GM12801 (cell line): ENCODE data around the gene NFAM1.

Experiments used
- TF ChIP-seq, protein P1 (sequence below): IDR thresholded peaks from one replicate; pipeline ENCODE4 v1.5.1; 2011; ENCODE audit warnings: control low read depth; ENCODE audit not compliant: insufficient read length; ENCODE audit errors: extremely low read depth

NFAM1 gene

DNA sequence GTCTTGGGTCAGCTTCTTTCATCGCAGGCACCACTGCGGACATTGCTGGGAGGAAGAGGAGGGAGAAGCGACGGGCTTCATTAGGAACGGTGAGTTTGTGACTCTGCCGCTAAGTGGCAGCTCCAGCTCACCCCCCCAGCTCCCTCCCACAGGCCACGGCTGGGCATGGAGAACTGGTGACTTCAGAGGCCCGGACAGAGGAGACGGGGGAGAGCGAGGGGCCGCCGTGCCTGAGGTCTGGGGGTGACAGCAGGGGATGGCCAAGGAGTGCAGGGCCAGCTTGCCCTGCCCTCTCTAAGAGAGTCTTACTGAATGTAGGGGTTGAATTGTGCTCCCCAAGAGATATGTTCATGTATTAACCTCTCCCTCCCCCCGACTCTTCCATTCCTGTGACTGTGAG lies 13.9 kb upstream of the NFAM1 start:
- TF ChIP-seq, protein P1, sequence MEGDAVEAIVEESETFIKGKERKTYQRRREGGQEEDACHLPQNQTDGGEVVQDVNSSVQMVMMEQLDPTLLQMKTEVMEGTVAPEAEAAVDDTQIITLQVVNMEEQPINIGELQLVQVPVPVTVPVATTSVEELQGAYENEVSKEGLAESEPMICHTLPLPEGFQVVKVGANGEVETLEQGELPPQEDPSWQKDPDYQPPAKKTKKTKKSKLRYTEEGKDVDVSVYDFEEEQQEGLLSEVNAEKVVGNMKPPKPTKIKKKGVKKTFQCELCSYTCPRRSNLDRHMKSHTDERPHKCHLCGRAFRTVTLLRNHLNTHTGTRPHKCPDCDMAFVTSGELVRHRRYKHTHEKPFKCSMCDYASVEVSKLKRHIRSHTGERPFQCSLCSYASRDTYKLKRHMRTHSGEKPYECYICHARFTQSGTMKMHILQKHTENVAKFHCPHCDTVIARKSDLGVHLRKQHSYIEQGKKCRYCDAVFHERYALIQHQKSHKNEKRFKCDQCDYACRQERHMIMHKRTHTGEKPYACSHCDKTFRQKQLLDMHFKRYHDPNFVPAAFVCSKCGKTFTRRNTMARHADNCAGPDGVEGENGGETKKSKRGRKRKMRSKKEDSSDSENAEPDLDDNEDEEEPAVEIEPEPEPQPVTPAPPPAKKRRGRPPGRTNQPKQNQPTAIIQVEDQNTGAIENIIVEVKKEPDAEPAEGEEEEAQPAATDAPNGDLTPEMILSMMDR = no peak

DNA sequence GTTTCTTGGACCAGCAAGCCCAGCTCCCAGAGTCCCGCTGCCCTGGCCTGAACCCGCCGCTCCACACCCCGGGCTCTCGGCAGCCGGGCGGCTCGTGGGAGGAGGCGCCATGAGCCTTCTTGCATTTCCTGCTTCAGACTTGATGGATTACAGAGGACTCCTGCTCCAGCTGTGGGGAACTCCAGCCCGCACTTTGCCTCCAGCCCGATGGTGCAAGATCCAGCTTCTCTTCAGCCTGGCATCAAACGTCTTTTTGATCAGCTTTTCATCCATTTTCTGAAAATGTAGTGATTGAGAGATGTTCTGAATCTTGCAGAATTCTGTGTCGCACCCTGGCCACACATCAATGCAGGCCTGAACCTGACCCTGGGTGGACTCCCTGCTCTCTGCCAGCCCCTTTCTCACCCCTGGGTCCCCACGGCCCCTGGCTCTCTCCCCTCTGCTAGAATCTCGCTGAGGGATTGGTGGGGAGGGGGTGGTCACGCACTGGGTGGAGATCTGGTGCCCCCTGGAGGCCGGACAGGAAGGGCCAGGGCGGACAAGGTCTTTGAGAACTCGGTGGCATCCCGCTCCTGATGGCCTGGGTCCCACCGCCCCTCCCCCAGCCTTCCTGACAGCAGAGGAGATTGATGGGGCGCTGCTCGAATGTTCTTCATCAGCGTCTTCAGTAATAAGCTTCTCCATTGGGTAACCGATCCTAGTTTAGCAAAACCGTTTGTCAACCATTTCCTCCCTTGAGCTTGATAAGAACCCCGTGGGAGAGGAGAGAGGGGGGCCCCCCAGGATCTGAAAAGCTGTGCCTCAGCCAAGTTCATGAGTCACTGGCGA lies 12.1 kb upstream of the NFAM1 start:
- TF ChIP-seq, protein P1 = no peak

DNA sequence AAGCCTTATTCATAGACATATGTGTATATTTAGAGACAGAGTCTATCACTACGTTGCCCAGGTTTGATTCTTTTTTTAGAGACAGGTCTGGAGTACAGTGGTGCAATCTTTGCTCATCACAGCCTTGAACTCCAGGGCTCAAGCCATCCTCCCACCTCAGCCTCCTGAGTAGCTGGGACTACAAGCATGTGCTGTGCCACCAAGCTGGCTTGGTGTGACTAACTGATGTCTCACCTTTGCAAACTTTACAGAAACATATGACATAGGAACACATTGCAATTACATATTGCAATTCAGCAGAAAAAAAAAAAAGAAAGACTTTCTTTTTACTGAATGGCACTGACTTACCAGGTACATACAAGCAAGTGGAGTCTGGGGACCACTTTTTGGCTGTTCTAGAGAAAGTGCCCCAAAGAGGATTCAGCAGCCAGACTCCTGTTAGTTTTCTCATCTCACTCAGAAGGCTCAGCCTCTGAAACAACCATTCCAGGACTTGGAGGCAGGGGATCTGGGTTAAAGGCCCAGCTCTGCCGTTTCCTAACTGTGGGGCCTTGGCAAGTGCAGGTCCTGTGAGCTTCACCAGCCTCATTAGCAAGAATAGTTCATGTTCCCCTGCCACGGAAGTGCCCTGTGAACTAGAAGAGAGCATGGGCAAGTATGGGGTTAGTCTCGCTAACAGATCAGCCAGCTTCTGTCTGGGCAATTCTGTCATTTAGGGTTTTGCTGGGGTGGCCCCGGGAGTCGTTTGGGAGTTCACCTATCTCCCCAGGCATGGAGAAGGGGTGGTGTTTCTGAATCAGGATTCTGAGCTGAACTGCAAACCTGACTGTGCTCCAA lies 11.3 kb upstream of the NFAM1 start:
- TF ChIP-seq, protein P1 = no peak

DNA sequence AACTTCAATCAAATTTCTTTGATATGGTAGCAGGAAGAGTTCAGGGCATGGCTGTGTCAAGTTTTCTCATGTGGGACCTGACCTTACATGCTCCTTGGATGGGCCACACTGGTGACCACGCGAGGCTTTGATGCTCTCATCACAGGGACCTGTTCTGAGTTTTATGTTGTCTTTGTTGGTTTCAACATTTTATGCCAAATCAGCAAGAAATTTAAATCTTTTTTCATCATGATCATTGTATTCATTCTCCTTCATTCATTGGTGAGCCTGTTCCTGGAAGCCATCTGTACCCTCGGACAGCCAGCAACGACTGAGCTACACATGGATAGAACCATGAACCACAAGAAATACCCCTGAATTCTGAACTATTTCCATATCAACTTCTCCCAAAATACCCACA lies 10.5 kb upstream of the NFAM1 start:
- TF ChIP-seq, protein P1 = no peak

DNA sequence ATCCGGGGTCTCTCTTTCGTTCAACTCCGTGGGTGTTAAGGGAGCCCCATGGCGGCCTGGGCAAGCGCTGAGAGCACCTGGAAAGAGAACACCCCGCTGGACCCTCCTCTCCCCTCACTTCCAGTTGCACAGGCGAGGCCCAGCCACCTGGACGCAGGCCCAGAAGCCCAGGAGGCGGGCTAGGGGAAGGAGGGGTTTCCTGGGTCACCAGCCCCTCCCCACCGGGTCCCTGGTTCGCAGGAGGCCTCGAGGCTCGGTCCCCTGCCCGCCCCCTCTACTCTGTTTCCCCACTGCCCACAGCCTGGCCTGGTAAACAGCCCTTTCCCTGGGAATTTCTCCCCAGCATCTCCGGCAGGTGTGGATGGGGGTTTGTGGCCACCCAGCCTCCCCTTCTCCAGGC lies 8.5 kb upstream of the NFAM1 start:
- TF ChIP-seq, protein P1 = no peak

DNA sequence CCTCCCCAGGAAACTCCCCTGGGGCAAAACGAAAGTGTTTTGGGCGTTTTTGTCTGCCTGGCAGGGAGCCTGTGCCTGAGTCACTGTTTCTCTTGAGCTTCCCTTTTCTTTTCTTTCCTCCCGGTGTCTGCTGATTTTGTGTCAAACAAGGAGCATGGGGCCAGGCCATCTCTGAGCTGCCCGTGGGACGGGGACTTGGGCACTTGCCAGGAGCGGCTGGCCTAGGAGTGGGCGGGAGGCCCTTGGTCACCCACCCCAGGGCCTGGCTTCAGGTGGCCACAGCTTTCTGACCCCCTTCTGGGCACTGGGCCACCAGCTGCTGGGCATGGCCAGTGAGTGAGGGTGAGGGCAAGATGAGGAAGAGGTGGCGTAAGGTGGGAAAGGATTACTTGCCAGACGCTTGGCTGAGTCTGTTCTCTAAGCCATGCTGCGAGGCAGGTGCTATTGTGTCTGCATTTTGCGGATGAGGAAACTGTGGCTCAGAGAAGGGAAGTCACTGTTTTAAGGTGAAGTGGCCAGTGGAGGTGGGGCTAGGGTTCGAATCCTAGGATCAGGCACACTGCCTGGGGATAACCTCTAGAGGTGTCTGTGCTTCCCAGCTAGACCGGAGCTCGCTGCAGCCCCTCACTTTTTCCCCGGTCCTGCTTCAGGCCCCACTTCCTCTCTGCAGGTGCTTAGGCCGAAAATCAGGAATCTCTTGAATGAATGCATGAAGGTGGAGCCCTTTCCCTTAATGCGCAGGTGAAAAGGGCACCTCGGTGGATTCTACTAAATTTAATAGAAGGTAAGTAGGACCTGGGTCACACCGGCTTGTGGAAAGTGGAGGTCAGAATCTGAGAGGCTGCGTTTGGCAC lies 7.8 kb upstream of the NFAM1 start:
- TF ChIP-seq, protein P1 = no peak
